K562 (cell line): Measurements from ENCODE around the gene LIPH. TPM values are rescaled to one million over a fixed set of nuclear protein-coding genes. Genes with fewer than 3 reads are reported as not detected.

Source experiments
- CBFB ChIP-seq: sonication (generic); formaldehyde crosslinking; IDR thresholded peaks from 2 replicates; pipeline ENCODE4 v1.4.0; 2020; ENCODE audit warnings: mild to moderate bottlenecking, missing genetic modification reagents
- DACH1 ChIP-seq: fragments of 450-650 bp; IDR thresholded peaks from 2 replicates; pipeline ENCODE4 v1.6.1; 2018; ENCODE audit not compliant: partially characterized antibody
- E2F3 ChIP-seq: fragments of 250-450 bp; sonication (Bioruptor Pico); IDR thresholded peaks from 2 replicates; pipeline ENCODE4 v1.4.0; 2020; ENCODE audit warnings: mild to moderate bottlenecking
- FOXA3 ChIP-seq, 2 experiments: fragments of 450-650 bp in 1 of 2; sonication (generic) in 1 of 2; formaldehyde crosslinking; IDR thresholded peaks in 1 of 2; conservative IDR thresholded peaks in 1 of 2; 2 replicates each; pipeline versions ENCODE4 v1.4.0 to v1.8.0; 2020 to 2022; ENCODE audit warnings: mild to moderate bottlenecking in 2 of 2, missing genetic modification reagents in 1 of 2
- FOXK2 ChIP-seq, 2 experiments: fragments of 450-650 bp; IDR thresholded peaks in 1 of 2; conservative IDR thresholded peaks in 1 of 2; 2 replicates each; pipeline ENCODE4 v1.6.1; 2016; ENCODE audit warnings: low read depth in 2 of 2, mild to moderate bottlenecking in 1 of 2
- NFRKB ChIP-seq: fragments of 450-650 bp; IDR thresholded peaks from 2 replicates; pipeline ENCODE4 v1.6.1; 2016; ENCODE audit warnings: low read depth
- SMAD4 ChIP-seq: fragments of 250-450 bp; sonication (Bioruptor Pico); conservative IDR thresholded peaks from 2 replicates; pipeline ENCODE4 v1.8.0; 2021; ENCODE audit warnings: inconsistent platforms, mild to moderate bottlenecking, moderate library complexity
- TRIM28 ChIP-seq: fragments of 450-650 bp; IDR thresholded peaks from 2 replicates; pipeline ENCODE4 v1.6.1; 2017
- ZC3H4 ChIP-seq: sonication (generic); formaldehyde crosslinking; IDR thresholded peaks from 2 replicates; pipeline ENCODE4 v1.9.0; 2021; ENCODE audit warnings: missing genetic modification reagents, borderline replicate concordance
- ZFX ChIP-seq: sonication (generic); formaldehyde crosslinking; IDR thresholded peaks from 2 replicates; pipeline ENCODE4 v1.8.0; 2022; ENCODE audit warnings: mild to moderate bottlenecking, missing genetic modification reagents, moderate library complexity
- ZNF174 ChIP-seq: fragments of 250-450 bp; sonication (Bioruptor Pico); IDR thresholded peaks from 2 replicates; pipeline ENCODE4 v1.4.0; 2020; ENCODE audit warnings: mild to moderate bottlenecking
- ZNF224 ChIP-seq: sonication (generic); formaldehyde crosslinking; IDR thresholded peaks from 2 replicates; pipeline ENCODE4 v1.8.0; 2022; ENCODE audit warnings: mild to moderate bottlenecking, missing genetic modification reagents
- ZNF384 ChIP-seq: IDR thresholded peaks from 2 replicates; pipeline ENCODE4 v1.6.1; 2012; ENCODE audit warnings: low read depth, low read length, improper control_type of control experiment
- ZNF639 ChIP-seq, 2 experiments: fragments of 200-800 bp in 1 of 2; sonication (Bioruptor generic) in 1 of 2; sonication (generic) in 1 of 2; formaldehyde crosslinking in 1 of 2; IDR thresholded peaks in 1 of 2; conservative IDR thresholded peaks in 1 of 2; 2 replicates each; pipeline versions ENCODE4 v1.5.0 to v1.6.1; 2016 to 2020; ENCODE audit warnings: missing compliant biosample characterization in 1 of 2, missing genetic modification characterization in 1 of 2, missing genetic modification reagents in 1 of 2
- ZNF655 ChIP-seq: fragments of 250-450 bp; sonication (Bioruptor Pico); IDR thresholded peaks from 2 replicates; pipeline ENCODE4 v1.5.0; 2021
- polyA plus RNA-seq, 8 experiments: library from polyadenylated mRNA; depleted of rRNA in 4 of 8; stranded (reverse) in 5 of 8; unstranded in 3 of 8; fragments of >200 nt; fragmentation: Nextera tagmentation in 2 of 8; fragmentation: Illumina TruSeq in 1 of 8; extraction: Ambion mirVana in 2 of 8; extraction: Trizol in 1 of 8; gene quantifications; 2 replicates each; pipeline versions ENCODE4 v1.2.1 to v1.2.3, GENCODE V29; 2011 to 2014; ENCODE audit warnings: inconsistent platforms in 1 of 8, missing spikeins in 1 of 8
- total RNA-seq, 7 experiments: library from RNA; depleted of rRNA in 6 of 7; stranded (reverse); fragments of >200 nt in 6 of 7; fragmentation: Illumina TruSeq in 2 of 7; extraction: Trizol in 2 of 7; gene quantifications; 2 replicates each; pipeline versions ENCODE4 v1.2.1 to v1.2.3, GENCODE V29; 2011 to 2021; ENCODE audit warnings: low replicate concordance in 1 of 7
- TF ChIP-seq, protein P1 (sequence below): sonication (generic); formaldehyde crosslinking; IDR thresholded peaks from 2 replicates; pipeline ENCODE4 v1.8.0; 2023; ENCODE audit warnings: mild to moderate bottlenecking, missing genetic modification reagents
- TF ChIP-seq, protein P2 (sequence below): fragments of 450-650 bp; formaldehyde crosslinking; IDR thresholded peaks from 2 replicates; pipeline ENCODE4 v1.4.0; 2022; ENCODE audit warnings: missing genetic modification characterization

The LIPH gene
- total and polyA plus RNA-seq, 9 of the 15 experiments (the other 6 are each of a cell fraction or from before 2014, with no cell fraction given) = 0.73 to 1.8 (median 1.3) TPM

- TF ChIP-seq, protein P1, sequence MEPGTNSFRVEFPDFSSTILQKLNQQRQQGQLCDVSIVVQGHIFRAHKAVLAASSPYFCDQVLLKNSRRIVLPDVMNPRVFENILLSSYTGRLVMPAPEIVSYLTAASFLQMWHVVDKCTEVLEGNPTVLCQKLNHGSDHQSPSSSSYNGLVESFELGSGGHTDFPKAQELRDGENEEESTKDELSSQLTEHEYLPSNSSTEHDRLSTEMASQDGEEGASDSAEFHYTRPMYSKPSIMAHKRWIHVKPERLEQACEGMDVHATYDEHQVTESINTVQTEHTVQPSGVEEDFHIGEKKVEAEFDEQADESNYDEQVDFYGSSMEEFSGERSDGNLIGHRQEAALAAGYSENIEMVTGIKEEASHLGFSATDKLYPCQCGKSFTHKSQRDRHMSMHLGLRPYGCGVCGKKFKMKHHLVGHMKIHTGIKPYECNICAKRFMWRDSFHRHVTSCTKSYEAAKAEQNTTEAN (CRISPR knock-in tag) = peak; percentile 66; the same call in 1 of the 2 replicates
- TF ChIP-seq ZFX (CRISPR knock-in tag) = peak; percentile 94
- TF ChIP-seq E2F3 = 0 out of 2 replicates have a peak, but pooled peaks have one; percentile 23
- peak; percentile 46; the same call in 1 of the 2 replicates for TF ChIP-seq SMAD4
- peak; percentile 89; the same call in 1 of the 2 replicates for TF ChIP-seq ZC3H4 (CRISPR knock-in tag)
- no peak for TF ChIP-seq NFRKB
- no peak for TF ChIP-seq CBFB
- TF ChIP-seq FOXA3 (CRISPR knock-in tag; conservative IDR thresholded peaks at IDR 0.05 in 1 of 2, IDR thresholded peaks at IDR 0.05 in 1 of 2) = peak in 1 of 2 experiments; percentile 61; a peak in 1 of 4 replicates
- TF ChIP-seq, protein P2, sequence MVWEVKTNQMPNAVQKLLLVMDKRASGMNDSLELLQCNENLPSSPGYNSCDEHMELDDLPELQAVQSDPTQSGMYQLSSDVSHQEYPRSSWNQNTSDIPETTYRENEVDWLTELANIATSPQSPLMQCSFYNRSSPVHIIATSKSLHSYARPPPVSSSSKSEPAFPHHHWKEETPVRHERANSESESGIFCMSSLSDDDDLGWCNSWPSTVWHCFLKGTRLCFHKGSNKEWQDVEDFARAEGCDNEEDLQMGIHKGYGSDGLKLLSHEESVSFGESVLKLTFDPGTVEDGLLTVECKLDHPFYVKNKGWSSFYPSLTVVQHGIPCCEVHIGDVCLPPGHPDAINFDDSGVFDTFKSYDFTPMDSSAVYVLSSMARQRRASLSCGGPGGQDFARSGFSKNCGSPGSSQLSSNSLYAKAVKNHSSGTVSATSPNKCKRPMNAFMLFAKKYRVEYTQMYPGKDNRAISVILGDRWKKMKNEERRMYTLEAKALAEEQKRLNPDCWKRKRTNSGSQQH (CRISPR knock-in tag) = no peak
- TF ChIP-seq ZNF639 (CRISPR knock-in tag; conservative IDR thresholded peaks at IDR 0.05 in 1 of 2, IDR thresholded peaks at IDR 0.05 in 1 of 2) = peak in 1 of 2 experiments; percentile 63; a peak in 1 of 4 replicates
- no peak for TF ChIP-seq ZNF655 (CRISPR knock-in tag)
- TF ChIP-seq ZNF224 (CRISPR knock-in tag) = no peak
- TF ChIP-seq DACH1 = no peak
- TF ChIP-seq FOXK2 (conservative IDR thresholded peaks at IDR 0.05 in 1 of 2, IDR thresholded peaks at IDR 0.05 in 1 of 2; ENCODE audit: low read depth in 2 of 2) = peak; percentile 93 to 96
- 0 out of 2 replicates have a peak, but pooled peaks have one; percentile 2 for TF ChIP-seq ZNF384
- TF ChIP-seq TRIM28 = 0 out of 2 replicates have a peak, but pooled peaks have one; percentile 26
- no peak for TF ChIP-seq ZNF174
Observed at GRCh38 chr3:185585859-185586685, 33.7 kb upstream of the LIPH start, which contains the start of gene SENP2 (continued).
